ENCODE results near the gene WASHC2C.
"Not testable (repeated sequence)": the region's sequence is repeated elsewhere in the genome, so short reads cannot be mapped to it uniquely, and the experiment has no call there.

The WASHC2C gene

GRCh38 chr10:45763037-45763436, 36.0 kb downstream of the WASHC2C start:
- not testable (repeated sequence) for ATAC-seq

- not testable (repeated sequence) for ATAC-seq
These were observed 41.3 kb downstream of the WASHC2C start for GRCh38 chr10:45768334-45768733.

GRCh38 chr10:45771757-45772461, 44.8 kb downstream of the WASHC2C start:
- ATAC-seq, result not testable (repeated sequence)

GRCh38 chr10:45786217-45786616, 59.2 kb downstream of the WASHC2C start:
- ATAC-seq, result not testable (repeated sequence)

- ATAC-seq, result not testable (repeated sequence)
These were observed 60.2 kb downstream of the WASHC2C start for GRCh38 chr10:45787212-45787741.

- not testable (repeated sequence) for ATAC-seq
These were observed 62.9 kb downstream of the WASHC2C start for GRCh38 chr10:45789991-45790390.

- not testable (repeated sequence) for ATAC-seq
These were observed 63.8 kb downstream of the WASHC2C start for GRCh38 chr10:45790694-45791426.

GRCh38 chr10:45794761-45795160, 67.7 kb downstream of the WASHC2C start:
- ATAC-seq, result not testable (repeated sequence)

- ATAC-seq, result not testable (repeated sequence)
These were observed 76.3 kb downstream of the WASHC2C start for GRCh38 chr10:45803060-45804010.

- ATAC-seq, result not testable (repeated sequence)
These were observed 77.9 kb downstream of the WASHC2C start for GRCh38 chr10:45804996-45805395.

GRCh38 chr10:45809837-45810236, 82.8 kb downstream of the WASHC2C start:
- ATAC-seq, result no peak

- ATAC-seq, result no peak
These were observed 84.0 kb downstream of the WASHC2C start for GRCh38 chr10:45811075-45811474.

GRCh38 chr10:45812959-45813358, 85.9 kb downstream of the WASHC2C start:
- not testable (repeated sequence) for ATAC-seq

- not testable (repeated sequence) for ATAC-seq
These were observed 87.1 kb downstream of the WASHC2C start for GRCh38 chr10:45814146-45814545.

GRCh38 chr10:45817130-45817859, 90.2 kb downstream of the WASHC2C start:
- no peak for ATAC-seq

- no peak for ATAC-seq
These were observed 90.8 kb downstream of the WASHC2C start for GRCh38 chr10:45817912-45818311.

GRCh38 chr10:45819552-45819951, 92.5 kb downstream of the WASHC2C start:
- ATAC-seq, result no peak

- ATAC-seq, result not testable (repeated sequence)
These were observed 93.2 kb downstream of the WASHC2C start for GRCh38 chr10:45820107-45820830.

- ATAC-seq, result not testable (repeated sequence)
These were observed 95.9 kb downstream of the WASHC2C start for GRCh38 chr10:45822918-45823317.
